B cell (primary cell): ENCODE results near the gene HOXB13.

ENCODE experiments used
- EZH2 ChIP-seq: IDR thresholded peaks from 2 replicates; pipeline ENCODE4 v1.6.1; 2012; ENCODE audit warnings: borderline replicate concordance, low read depth, mild to moderate bottlenecking, moderate library complexity, low read length; ENCODE audit not compliant: insufficient read depth, poor library complexity, severe bottlenecking
- TF ChIP-seq, protein P1 (sequence below): fragments of 200-600 bp; IDR thresholded peaks from one replicate; pipeline ENCODE4 v1.8.0; 2022; ENCODE audit warnings: antibody characterized with exemption, mild to moderate bottlenecking

DNA sequence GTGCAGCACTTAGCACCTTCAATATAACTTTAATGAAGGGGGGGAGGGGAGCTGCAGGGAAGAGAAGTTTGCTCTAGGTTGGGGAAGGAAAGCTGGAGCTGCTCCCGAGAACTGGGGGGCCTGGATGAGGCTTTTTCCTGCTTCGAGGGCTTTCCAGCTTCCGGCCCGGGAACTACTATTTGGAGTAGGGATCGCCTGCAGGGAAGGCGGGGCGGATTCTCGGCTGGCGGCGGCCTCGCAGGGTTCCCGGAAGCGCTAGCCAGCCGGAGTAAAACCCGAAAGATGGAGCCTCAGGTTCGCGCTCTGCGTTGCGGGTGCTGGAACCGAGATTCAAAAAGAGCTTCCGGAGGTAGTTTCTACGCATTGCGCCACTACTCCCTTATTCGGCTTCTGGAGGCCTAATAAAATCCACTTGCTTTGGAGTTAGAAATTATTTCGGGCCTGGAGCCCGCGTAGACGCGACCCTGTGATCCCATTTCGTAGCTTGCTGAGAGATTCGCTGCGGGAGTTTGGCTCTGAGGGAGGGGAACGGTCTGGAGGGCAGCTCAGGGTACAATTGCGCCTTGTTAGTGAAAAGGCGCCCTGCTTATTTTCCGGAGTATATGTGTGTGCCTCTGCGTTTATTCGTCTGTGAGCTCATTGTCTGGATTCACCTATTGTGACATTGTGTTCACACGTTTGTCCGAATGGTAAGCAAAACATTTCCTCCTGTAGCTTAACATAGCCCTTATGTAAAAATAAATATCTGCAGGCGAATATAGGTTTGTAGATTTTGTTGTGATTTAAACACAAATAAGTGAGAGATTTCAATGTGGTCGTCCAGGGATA lies 4.9 kb downstream of the HOXB13 start:
- TF ChIP-seq, protein P1, sequence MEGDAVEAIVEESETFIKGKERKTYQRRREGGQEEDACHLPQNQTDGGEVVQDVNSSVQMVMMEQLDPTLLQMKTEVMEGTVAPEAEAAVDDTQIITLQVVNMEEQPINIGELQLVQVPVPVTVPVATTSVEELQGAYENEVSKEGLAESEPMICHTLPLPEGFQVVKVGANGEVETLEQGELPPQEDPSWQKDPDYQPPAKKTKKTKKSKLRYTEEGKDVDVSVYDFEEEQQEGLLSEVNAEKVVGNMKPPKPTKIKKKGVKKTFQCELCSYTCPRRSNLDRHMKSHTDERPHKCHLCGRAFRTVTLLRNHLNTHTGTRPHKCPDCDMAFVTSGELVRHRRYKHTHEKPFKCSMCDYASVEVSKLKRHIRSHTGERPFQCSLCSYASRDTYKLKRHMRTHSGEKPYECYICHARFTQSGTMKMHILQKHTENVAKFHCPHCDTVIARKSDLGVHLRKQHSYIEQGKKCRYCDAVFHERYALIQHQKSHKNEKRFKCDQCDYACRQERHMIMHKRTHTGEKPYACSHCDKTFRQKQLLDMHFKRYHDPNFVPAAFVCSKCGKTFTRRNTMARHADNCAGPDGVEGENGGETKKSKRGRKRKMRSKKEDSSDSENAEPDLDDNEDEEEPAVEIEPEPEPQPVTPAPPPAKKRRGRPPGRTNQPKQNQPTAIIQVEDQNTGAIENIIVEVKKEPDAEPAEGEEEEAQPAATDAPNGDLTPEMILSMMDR = no peak
- TF ChIP-seq EZH2 = no peak
